Activated gamma-delta T cell (primary cell): ENCODE measurements around the gene CDADC1.
"Not testable (repeated sequence)": the region's sequence is repeated elsewhere in the genome, so short reads cannot be mapped to it uniquely, and the experiment has no call there.

Experiments
- DNase-seq: peaks from one replicate; lab custom pipeline; 2025; lab: John Stamatoyannopoulos, UW

Gene CDADC1

GRCh38 chr13:49315756-49316482 is 68.2 kb downstream of the CDADC1 start:
- no peak for DNase-seq

DNA sequence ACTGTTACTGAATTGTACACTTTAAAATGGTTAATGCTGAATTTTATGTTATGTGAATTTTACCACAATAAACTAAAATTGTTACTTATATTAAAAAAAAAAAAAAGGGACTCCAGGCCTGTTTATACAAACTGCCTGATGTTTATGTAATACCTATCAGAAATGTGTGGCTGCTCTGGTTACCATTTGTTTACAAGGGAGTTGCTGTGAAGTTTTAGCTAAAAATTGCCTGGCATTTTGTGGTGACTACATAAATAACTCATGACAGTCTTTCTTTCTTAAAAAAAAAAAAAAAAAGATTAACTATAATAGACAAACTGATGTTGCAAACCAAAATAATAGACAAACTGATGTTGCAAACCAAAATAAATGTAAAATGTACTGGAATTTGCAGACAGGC is 71.8 kb downstream of the CDADC1 start:
- no peak for DNase-seq

DNA sequence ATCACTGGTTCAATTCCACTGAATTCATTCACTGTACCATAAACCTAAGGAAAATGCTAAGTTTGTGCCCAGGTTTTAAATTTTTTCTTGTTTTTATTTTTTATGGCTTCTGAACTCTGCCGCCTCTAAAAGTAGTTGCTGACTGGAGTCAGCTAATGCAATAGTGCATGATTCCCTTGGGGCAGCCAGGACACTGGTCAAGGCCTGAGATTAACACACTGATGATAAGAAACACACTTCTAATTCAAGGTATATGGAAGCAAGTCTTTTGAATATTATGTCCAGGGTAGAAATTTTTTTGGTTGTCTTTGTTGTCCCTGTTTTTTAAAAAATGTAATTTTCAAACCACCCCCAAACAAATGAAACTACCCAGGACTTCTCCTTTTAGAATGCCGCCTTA is 72.2 kb downstream of the CDADC1 start:
- DNase-seq = no peak

GRCh38 chr13:49320975-49321374 is 73.2 kb downstream of the CDADC1 start:
- no peak for DNase-seq

DNA sequence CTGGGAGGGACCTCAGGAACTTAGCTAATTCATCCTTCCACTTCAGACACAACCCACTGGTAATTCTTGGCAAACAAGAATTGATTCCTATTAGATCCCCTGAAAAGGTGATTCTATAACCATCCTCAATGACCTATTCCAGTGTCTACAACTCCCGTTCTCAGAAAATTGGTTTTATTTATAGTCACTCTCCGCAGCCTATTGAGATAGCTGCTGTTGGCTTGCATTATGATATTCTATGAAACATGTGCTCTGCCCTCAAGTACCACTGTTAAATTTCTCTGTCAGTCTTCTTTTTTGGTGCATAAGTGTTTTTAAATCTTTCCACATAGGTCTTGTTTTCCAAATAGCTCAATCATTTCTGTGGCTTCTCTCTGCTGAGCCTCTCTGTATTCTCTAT is 75.0 kb downstream of the CDADC1 start:
- DNase-seq = no peak

DNA sequence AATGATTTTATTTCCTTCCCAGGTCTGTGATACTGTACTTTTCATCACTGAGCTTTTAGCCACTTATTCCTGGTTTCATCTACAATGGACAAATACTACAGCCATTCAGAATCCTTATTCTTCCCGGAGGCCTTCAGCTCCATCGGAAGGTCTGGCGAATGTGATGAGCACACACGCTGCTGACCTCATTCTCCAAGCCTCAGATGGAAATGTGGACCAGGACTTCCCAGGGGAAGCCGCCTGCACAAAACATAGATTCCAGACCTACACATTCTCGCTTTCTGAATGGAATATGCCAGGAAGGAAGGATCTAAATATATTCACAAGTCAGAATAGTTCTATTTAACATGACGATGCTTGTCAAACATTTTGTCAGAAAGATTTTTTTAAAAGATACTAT is 75.6 kb downstream of the CDADC1 start:
- DNase-seq = no peak

DNA sequence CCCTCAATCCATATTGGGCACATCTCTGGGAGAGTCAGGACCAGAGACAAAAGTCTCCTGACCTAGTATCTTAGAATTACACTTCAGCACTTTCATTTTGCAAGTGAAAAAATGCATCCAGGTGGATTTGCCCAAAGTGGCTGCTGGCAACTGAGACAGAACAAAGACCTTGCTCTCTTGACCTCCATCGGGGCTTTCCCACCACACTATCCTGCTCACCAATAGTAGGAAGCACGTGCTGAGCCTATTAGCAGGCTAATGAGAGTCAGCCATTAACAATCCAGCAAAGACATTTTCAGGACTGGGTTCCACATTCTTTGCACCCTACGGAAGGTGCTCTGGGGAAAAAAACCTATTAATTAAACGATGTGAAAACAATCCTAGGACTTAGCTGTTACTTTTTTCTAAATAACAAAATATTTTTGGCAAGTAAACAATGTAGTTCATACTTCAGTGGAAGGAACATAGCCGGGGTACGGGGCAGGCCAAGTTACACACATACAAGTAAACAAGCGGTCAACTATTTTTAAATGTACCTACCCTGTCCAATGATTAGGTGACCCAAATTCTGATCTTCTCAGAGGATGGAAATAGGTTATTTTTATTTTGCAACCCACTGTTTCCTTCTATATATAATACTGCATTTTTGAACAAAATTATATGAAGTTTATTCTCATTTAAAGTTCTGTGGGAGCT is 78.6 kb downstream of the CDADC1 start:
- no peak for DNase-seq

DNA sequence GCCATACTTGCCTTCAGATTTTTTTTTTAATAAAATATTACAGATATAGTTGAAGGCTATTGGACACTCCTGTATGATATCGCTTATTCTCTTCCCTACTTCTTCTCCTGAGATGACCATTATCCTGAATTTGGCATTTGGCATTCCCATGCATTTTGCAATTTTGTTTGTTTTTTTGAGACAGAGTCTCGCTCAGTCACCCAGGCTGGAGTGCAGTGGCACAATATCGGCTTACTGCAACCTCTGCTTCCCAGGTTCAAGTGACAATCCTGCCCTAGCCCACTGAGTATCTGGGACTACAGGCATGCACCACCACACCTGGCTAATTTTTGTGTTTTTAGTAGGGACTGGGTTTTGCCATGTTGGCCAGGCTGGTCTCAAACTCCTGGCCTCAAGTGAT is 79.4 kb downstream of the CDADC1 start:
- not testable (repeated sequence) for DNase-seq

DNA sequence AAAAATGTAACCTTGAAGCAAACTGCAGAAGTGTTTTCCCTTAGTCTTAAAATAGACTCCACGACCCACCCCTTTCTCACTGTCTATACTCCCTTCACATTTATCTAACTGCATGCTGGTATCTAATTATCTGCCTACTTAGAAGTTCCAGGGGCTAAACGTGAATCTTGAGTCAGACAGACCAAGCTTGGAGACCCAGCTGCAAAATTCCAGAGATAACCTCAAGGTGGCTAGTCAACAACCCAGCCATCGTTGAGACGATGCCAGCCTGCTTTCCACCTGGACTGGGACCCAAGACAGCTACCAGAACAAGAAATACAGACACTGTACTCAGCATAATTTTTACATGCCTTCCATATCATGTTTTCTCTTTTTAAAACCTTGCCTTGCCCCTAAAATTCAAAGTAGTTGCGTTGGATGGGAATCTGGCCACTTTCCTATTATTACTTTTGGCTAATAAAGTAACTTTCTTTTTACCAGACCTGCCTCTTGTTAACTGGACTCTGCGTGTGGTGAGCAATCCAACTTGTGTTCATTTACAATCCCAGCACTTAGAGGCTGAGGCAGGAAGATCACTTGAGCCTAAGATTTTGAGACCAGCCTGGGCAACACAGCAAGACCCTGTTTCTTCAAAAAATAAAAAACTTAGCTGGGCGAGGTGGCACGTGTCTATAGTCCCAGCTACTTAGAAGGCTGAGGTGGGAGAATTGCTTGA is 82.3 kb downstream of the CDADC1 start:
- no peak for DNase-seq

DNA sequence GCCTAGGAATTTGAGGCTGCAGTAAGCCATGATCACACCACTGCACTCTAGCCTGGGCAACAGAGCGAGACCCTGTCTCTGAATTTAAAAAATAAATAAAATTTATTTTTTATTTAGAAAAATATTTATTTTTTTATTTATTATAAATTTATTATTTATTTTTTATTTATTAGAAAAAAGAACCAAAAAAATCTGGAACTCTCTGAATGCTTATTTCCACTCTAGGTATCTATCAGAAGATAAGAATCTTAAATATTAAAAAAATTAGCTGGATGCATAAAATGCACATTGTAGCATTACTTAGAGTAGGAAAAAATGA is 82.8 kb downstream of the CDADC1 start:
- no peak for DNase-seq

DNA sequence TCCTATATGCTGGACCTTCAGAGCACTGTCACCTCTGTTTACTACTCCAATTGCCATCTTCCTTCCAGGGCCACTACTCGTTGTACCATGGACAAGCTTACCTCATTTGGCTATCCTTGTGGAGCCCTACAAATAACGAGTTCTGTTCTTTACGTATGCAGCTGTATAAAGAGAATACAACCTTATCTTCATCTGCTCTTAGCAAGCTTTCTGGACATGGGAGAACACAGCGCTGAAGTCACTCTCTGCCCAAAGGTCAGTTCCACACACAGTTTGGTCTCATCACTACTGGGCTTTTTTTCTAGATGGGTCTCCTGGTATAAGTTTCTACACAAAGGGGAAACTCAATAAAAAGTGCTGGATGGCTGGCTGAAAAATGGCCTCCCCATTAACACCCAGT is 88.9 kb downstream of the CDADC1 start:
- DNase-seq = no peak

DNA sequence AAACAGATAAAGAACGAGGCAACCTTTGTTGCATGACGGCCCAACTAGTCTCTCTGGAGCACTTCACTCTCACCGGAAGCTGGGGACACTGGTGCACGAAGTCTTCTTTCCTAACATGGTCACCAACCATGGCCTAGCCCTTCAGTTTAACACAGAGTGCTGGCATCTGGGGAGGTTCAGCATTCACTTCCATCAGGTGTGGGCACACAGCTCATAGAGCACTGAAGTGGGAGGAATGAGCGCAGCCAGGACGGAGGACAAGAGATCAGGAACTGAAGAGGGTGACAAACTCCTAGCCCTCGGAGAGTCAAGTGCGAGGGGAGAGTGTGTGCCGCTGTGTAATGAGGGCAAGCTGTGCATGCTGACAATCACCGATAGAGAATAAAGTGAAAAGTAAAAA is 92.4 kb downstream of the CDADC1 start:
- DNase-seq = no peak

DNA sequence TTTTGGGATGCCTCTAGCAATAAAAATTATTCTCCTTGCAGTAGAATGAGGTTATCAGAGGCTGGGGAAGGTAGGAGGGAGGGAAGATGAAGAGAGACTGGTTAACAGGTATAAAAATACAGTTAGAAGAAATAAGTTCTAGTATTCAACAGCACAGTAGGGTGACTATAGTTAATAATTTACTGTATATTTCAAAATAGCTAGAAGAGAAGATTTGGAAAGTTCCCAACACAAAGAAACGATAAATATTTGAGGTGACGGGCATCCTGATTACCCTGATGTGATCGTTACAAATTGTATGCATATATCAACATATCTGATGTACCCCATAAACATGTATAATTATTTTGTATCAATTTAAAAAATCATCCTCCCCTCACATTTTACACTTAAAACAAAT is 93.8 kb downstream of the CDADC1 start:
- no peak for DNase-seq

DNA sequence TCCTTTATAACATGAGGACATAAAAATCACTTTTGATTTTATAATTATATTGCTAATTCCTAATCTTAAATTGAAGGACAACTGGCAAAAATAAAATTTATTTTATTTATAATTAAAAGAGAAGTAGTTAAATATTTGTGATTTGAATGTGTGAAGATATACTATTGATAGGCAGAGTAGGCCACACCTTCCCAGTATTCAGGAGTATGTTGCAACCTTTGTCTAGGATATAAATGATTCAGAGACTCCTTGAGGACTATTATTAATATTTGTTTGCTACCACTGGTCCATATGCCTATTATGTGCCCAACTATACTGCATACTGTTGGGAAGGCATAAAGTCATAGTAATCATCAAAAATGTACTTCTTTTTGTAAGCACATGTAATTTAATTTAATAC is 94.2 kb downstream of the CDADC1 start:
- DNase-seq = no peak

GRCh38 chr13:49342454-49342853 is 94.7 kb downstream of the CDADC1 start:
- DNase-seq = no peak
